Measurements from ENCODE around the gene LCMT1. TPM values are rescaled to one million over a fixed set of nuclear protein-coding genes. Genes with fewer than 3 reads are reported as not detected.
"Not testable (repeated sequence)": the region's sequence is repeated elsewhere in the genome, so short reads cannot be mapped to it uniquely, and the experiment has no call there.

Gene LCMT1
- 25.2 and 37.6 TPM in 2 replicates for total RNA-seq (2014; rRNA removed; shearing (Covaris generic))
- polyA plus RNA-seq (2015; cell fraction: cytosol; rRNA removed), result 30.0 and 44.1 TPM in 2 replicates
- 18.8 and 23.7 TPM in 2 replicates for polyA plus RNA-seq (2015; cell fraction: nucleus; rRNA removed)

- DNase-seq (ENCODE audit: low read depth), result peak; percentile 99
These were observed at the start of gene LCMT1 for GRCh38 chr16:25111403-25112166. TSS of gene LCMT1 (plus strand) at chr16:25111742. CDS start at chr16:25111884, 142 bp downstream.

GRCh38 chr16:25063102-25063501 lies 48.4 kb upstream of the LCMT1 start:
- DNase-seq (ENCODE audit: low read depth), result no peak

- peak; percentile 15 for DNase-seq (ENCODE audit: low read depth)
These were observed 47.7 kb upstream of the LCMT1 start for GRCh38 chr16:25063865-25064264.

- not testable (repeated sequence) for DNase-seq (ENCODE audit: low read depth)
These were observed 47.3 kb upstream of the LCMT1 start for GRCh38 chr16:25064281-25064680.

- DNase-seq (ENCODE audit: low read depth), result no peak
These were observed 46.6 kb upstream of the LCMT1 start for GRCh38 chr16:25064937-25065336.

GRCh38 chr16:25065899-25066298 lies 45.6 kb upstream of the LCMT1 start:
- DNase-seq (ENCODE audit: low read depth), result no peak

- DNase-seq (ENCODE audit: low read depth), result no peak
These were observed 45.2 kb upstream of the LCMT1 start for GRCh38 chr16:25066426-25066746.

GRCh38 chr16:25066747-25067631 lies 44.6 kb upstream of the LCMT1 start:
- DNase-seq (ENCODE audit: low read depth), result peak; percentile 6

GRCh38 chr16:25073854-25074253 lies 37.7 kb upstream of the LCMT1 start:
- no peak for DNase-seq (ENCODE audit: low read depth)

GRCh38 chr16:25078386-25078978 lies 33.1 kb upstream of the LCMT1 start:
- no peak for DNase-seq (ENCODE audit: low read depth)

- DNase-seq (ENCODE audit: low read depth), result no peak
These were observed 31.7 kb upstream of the LCMT1 start for GRCh38 chr16:25079637-25080378.

GRCh38 chr16:25080420-25081131 lies 31.0 kb upstream of the LCMT1 start:
- no peak for DNase-seq (ENCODE audit: low read depth)

- DNase-seq (ENCODE audit: low read depth), result no peak
These were observed 29.8 kb upstream of the LCMT1 start for GRCh38 chr16:25081702-25082101.

GRCh38 chr16:25083065-25083464 lies 28.5 kb upstream of the LCMT1 start:
- DNase-seq (ENCODE audit: low read depth), result no peak

- DNase-seq (ENCODE audit: low read depth), result no peak
These were observed 27.8 kb upstream of the LCMT1 start for GRCh38 chr16:25083701-25084100.

GRCh38 chr16:25084797-25085196 lies 26.7 kb upstream of the LCMT1 start:
- DNase-seq (ENCODE audit: low read depth), result no peak

GRCh38 chr16:25087761-25088160 lies 23.8 kb upstream of the LCMT1 start:
- no peak for DNase-seq (ENCODE audit: low read depth)

GRCh38 chr16:25089351-25089750 lies 22.2 kb upstream of the LCMT1 start:
- DNase-seq (ENCODE audit: low read depth), result no peak

GRCh38 chr16:25092441-25092840 lies 19.1 kb upstream of the LCMT1 start:
- peak; percentile 5 for DNase-seq (ENCODE audit: low read depth)

All from HT1080 (cell line).